Stimulated activated CD4-positive, alpha-beta T cell treated with anti-CD3 and anti-CD28 coated beads, Interleukin-2, amount 100 ng/mL, for 24 hours (primary cell): Measurements from ENCODE around the gene ATP6V1F.

Experiments used
- DNase-seq, 2 donors: peaks; one replicate each; pipeline ENCODE4 v3.0.0-alpha.2; 2020

ATP6V1F gene

DNA sequence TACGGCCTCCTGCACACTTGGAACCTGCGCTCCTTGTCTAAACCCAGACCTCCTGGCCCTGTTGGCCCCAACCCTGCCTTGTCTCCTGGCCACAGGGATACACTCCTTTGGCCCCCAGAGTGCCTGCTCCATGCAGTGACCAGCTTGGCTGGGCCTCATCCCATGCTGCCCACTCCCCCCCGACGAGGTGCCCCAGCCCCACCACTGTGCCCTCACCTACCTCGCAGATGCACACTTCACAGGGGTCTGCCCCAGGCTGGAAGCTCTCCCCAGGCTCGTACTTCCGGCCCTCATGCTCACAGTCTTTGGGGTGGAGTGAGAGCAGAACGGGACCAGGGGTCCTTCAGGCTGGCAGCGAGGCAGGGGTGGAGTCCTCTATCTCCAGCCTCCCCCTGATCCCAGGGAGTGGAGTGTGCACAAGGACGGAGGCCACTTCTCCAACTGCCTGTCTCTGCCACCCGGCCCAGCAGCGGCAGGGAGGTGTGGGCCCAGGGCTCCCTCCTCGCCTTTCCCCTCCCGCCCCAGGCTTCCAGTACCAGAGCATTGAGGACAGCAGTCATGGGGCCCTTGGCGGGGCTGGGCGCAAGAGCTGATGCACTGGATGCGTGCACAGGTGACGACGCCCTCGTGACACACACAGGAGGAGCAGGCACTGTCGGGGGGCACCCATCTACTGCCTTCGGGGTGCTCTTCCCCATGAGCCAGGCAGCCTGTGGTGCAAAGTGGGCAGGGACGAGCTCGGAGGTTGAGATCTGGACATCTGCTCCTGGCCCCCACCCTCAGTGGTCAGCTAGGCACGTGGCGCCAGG, 22.1 kb downstream of the ATP6V1F start:
- DNase-seq = no peak

DNA sequence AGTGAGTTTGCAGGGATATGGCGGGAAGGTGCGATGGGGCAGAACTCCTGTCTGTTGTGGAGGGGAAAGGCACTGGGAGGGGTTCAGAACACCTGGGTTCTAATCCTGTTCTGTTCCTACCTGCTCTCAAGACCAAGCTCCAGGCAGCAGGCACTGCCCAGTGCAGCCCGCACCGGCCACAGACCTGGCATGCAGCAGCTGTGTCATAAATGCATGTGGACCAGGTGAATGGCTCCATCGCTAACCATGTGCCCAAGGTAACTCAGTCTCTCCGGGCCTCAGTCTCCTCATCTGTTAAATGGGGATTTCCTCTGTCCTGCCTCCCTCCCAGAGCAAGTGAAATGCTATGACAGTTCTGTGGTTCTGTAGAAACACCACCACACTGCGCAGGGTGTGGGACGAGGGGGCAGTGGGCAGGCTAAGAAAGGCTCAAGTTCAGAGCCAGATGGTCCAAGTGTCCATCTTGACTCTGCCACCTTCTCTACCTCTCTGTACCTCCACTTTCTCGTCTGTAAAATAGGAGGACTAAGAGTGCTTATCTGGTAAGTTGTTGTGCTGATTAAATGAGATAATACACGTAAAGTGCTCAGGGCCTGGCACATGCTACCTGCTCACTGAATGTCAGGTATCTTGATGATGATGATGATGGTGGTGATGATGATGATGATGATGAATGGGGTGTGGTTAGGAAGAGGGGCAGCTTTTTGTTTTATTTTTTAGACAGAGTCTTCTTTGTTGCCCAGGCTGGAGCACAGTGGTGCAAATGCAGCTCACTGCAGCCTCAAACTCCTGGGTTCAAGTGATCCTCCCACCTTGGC, 22.9 kb downstream of the ATP6V1F start:
- no peak for DNase-seq

DNA sequence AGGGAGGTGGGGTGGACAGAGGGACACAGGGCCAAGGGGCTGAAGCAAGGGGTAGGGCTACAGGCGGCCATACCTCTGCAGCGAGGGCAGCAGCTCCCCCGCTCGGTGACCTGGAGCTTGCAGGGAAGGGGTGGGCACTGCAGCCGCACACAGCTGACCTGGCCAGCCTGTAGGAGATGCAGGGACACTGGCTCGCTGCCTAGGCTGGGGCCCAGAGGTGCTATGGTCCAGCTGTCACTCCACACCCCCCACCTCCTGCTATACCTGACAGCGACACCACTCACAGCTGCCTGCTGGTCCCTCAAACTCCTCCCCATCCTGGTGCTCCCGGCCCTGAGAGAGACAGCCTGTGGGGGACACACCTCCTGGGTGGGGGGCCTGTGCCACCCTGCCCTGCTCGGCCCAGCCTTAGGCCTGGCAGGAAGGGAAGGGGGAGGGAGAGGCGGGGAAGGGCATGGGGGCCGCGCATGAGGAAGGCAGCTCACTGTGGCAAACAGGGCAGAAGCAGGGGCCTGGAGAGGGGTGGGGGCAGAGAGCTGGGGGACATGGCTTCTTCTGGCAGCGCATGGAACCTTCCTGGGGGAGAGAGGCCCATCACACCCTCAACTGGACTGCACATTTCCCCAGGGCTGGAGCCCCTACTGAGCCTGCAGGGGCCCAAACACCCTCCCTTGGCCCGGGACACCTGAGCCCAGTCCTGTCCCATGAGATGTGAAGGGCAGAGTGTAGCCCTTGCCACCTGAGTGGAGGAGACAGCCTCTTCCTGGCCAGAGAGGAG, 23.9 kb downstream of the ATP6V1F start:
- no peak for DNase-seq

DNA sequence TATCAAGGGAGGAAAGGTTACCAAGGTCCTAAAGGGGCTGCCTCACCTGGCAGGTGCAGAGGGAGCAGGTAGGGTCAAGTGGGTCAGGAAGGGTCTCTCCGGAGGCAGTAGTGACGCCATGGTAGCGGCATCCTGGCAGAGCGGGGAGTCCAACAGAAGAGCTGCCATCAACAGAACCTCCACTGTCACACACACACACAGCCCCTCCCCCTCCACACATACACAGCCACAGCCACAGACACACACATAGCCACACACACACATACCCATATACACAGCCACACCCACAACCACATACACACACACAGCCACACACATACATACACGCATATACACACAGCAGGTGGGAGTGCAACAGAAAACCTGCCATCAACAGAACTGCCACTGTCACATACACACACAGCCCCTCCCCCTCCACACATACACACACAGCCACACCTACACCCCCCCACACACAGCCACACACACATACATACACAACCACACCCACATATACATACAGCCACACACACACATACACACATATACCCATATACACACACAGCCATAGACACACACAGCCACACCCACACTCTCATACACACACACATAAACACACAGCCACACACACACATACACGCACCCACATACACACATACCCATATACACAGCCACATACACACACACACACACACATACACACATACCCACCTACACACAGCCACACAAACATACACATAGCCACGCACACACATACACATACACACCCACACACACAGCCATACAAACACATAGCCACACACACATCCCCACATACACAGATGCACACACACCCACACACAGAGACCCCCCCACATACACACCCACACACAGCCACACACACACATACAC, 24.7 kb downstream of the ATP6V1F start:
- DNase-seq = no peak

DNA sequence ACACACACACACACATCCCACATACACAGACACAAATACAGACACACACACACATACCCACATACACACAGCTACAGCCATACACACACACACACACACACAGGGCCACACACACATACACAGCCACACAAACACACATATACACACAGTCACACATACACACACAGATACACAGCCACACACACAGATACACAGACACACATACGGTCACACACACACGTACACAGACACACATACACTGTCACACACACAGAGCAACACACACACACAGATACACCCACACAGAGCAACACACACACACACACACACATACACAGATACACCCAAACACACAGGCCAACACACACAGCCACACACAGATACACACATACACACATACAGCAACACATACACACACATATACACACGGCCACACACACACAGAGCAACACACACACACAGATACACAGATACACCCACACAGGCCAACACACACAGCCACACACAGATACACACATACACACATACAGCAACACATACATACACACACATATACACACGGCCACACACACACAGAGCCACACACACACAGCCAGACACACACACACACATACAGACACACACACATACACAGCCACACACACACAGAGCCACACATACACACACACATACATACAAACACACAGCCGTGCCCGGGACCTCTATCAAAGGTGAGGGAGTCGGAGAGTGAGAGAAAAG, 25.5 kb downstream of the ATP6V1F start:
- no peak for DNase-seq

DNA sequence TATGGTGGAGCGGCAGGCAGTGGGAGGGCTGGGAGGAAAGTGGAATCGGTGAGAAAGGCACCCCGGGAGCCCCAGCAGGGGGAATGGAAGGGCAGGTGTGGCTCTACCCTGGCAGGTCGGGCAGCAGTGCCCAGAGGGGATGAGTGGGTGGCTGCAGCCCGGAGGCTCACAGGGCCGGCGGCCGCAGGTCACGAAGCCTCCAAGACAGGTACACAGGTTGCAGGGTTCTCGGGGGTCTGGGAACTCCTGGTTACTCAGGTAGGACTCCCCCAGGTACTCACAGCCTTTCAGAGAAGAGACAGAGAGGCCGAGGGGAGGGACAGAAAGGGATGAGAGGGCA, 26.1 kb downstream of the ATP6V1F start:
- no peak for DNase-seq

DNA sequence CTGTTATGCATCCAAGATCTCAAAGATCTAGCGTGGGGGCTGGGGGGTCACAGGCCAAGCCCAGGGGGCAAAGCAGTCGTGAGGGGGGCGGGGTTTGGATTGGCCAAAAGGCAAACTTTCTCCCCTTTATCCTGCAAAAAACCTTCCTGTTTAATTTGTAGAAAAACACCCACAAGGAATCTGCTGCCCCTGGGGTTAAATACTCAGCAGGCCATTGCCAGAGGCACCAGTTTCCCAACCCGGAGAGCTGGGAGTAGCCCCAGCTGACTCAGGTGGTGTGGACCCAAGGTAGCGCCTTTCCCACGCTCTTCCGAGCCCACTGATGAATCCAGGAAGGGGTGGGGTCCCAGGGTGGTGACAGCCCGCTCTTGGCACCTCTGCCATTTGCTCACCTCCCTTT, 26.5 kb downstream of the ATP6V1F start:
- DNase-seq = no peak

DNA sequence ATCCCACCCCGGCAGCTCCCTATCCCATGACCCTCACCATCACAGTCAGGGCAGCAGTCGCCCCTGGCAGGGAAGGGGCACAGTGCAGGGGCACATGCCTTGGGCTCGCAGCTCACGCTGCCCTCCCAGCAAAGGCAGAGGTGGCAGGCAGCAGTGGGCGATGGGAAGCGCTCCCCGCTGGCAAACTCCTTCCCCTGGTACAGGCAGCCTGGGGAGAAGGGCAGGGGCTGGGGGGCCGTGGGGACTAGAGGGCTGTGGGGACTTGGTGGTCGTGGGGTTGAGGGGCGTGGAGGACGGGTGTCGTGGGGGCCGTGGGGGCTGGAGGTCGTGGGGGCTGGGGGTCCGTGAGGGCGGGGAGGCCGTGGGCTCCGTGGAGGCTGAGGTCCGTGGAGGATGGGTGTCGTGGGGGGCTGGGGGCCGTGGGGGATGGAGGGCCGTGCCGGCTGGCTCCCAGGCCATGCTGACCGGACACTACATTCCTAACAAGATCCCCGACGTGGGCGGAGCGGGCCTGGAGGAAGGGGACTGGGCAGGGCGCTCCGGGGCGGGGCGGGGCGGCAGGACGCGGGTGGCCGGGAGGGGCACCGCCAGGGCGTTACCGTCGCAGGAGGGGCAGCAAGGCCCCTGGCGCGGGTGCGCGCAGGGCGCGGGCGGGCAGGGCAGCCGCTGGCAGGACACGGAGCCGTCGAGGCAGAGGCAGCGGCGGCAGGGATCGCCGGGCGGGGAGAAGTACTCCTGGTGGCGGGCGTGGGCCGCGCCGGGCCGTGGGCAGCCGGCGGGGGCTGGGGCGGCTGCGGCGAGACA, 27.9 kb downstream of the ATP6V1F start:
- no peak for DNase-seq

DNA sequence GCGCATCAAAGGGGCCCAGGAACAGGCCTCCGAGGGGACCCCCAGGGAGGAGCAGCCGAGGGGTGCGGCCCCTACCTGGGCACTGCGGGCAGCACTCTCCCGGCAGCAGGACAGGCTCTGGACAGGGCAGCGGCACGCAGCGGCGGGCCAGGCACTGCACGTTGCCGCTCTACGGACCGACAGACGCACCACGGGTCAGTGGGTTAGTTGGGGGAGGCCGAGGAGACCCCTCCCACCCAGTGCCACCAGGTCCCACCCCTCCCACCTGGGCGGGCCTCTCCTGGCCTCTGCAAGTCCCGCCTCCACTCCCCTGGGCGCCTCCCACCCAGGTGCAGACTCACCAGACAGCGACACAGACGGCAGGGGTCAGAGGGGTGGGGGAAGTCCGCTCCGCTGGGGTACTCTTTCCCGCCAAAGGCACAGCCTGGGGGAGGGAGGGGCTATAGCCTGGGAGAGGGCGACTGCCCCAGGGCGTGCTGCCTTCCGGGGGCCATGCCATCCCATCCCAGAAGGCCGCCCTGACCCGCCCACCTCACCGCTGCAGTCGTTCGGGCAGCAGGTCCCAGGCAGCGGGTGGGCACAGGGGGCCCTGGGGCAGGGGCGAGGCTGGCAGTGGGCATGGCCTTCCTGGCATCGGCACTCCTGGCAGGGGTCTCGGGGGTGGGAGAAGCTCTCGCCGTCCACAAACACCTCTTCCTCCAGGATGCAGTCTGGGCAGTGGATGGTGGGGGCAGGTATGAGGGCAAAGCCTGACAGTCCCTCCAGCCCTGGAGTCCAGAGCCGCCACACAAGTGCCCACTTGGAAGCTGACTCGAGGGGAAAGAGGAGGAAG, 28.7 kb downstream of the ATP6V1F start:
- DNase-seq = peak in 1 of 2 donors; percentile 23

DNA sequence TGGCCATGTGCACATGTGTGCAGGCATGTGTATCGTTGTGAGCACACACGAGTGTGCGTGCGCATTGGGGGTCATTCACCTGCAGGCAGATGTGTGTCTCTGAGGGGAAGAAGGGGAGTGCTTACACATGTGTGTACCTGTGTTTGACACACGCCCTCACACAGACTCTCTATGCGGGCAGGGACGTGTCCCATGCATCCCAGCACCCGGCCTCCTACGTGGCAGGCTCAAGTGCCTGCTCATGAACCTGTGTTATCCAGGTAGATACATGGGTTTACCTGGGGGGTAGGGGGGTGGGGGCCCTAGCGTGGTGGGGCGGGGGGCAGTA, 29.2 kb downstream of the ATP6V1F start:
- DNase-seq = no peak

DNA sequence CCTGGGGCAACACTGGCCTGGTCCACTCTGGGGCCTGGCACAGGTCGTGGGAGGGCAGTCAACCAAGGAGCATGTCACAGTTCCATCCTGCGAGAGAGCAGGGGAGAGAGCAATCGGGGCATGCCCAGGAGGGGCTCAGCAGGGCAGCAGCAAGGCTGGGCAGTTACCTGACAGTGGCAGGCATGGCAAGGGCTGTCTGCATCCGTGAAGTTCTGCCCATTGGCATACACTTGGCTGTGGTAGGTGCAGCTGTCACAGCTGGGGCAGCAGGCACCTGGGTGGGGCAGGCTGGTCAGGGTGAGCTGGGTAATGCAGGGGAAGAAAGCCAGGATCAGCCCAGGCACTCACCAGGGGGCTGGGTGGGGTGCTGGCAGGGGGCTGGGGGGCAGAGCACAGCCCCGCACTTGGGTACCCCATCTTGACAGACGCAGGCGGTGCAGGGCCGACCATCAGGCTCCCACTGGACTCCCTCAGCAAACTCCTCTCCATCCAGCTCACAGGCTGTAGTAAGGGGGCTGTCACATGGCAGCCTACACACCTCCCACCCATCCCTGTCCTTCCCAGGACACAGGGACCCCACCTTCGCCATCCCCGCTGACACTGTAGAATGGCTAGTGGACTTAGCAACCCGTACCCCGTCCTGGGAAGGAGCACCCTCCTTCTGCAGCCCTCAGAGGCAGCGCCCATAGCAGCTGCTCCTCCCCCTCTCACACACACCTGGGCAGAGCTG, 30.0 kb downstream of the ATP6V1F start:
- no peak for DNase-seq

DNA sequence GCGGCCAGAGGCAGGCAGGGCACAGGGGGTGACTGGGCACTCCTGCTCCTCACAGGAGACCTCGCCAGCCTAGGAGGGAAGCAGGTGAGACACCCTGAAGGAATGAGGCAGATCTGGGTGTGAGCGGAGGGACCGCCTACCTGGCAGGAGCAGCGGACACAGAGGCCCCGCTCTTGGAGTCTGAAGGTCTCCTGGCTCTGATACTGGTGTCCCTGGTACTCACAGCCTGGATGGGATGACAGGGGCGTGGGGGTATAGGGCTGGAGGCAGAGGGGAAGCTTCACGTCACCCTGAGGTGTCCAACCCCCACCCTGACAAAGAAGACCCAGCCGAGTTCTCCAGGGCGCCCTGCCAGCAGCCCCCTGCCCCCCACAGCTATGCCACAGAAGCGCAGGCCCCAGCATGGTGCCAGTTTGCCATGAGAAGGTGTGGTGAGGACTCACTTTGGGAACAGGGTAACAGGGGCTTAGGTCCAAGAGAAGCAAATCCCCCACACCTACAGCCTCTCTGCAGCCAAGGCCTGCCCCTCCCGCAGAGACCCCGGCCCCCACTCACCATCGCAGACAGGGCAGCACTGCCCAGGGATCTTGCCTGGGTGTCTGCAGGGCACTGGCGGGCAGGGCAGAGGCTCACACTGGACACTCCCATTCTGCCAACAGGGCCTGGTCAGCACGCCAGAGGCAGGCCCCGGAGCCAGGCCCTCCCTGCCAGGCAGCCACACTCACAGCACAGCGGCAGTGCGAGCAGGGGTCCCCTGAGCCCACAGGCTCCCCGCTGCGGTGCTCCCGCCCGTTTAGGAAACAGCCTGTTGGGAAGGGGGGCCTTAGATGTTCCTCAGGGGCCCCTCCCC, 30.8 kb downstream of the ATP6V1F start:
- no peak for DNase-seq

DNA sequence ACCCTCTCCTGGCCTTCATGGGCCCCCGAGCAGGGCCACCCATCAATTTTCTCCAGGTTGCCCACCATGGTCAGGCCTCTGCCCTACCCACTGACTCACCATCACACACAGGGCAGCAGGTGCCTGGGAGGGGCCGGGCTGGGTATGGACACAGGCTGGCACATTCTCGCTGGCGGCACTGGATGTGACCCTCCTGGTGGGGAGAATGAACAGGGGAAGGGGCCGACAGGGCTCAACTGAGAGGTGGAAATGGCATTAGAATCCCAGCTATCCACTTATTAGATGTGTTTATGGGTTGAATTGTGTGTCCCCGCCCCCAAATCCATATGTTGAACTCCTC, 31.4 kb downstream of the ATP6V1F start:
- no peak for DNase-seq

DNA sequence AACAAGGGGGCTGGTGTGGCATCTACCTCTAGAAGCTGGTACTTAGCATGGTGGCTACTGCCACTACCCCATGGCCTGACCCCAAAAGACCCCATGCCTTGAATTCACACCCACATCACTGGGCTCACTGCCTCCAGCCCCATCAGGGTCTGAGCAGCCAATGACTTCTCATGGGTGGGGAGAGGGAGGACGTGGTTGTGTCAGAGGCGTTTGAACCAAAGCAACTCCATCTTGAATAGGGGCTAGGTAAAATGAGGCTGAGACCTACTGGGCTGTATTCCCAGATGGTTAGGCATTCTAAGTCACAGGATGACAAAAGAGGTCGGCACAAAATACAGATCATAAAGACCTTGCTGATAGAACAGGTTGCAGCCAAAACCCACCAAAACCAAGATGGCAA, 32.7 kb downstream of the ATP6V1F start:
- no peak for DNase-seq

DNA sequence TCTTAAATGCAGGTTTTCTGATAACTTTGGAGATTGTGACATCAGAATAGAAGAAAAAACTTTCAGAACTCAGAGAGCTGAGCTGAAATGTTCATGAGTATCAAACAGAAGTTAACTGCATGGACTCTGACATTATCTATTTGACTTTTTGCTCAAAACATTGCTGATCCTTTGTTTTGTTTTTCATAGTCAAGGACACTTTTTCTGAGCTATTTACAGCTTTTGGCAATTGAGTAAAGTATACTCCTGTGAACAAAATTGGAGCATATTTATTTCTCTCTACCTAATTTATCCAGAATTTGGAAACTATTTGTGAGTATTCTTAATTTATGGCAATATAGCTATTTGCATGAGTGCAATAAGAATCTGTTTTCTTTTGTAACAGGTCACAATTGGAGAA, 36.7 kb downstream of the ATP6V1F start:
- no peak for DNase-seq

DNA sequence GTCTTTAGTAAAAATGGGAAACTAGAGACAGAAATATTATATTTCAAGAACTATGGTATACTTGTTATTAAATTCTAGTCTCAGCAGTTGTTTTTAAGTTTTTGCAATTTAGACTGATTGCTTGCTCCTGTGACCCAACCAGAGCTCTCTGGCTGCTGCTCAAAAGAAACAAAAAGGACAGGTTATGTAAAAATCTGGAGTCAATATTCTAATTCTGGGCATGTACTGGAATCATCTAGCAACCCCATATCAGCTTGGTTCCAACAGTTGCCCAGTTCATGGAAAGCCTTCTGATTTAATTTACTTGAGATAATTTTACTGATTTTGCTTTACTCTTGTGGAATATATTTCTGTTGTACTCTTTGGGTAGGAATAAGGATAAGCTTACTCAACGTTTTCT, 37.6 kb downstream of the ATP6V1F start:
- no peak for DNase-seq

DNA sequence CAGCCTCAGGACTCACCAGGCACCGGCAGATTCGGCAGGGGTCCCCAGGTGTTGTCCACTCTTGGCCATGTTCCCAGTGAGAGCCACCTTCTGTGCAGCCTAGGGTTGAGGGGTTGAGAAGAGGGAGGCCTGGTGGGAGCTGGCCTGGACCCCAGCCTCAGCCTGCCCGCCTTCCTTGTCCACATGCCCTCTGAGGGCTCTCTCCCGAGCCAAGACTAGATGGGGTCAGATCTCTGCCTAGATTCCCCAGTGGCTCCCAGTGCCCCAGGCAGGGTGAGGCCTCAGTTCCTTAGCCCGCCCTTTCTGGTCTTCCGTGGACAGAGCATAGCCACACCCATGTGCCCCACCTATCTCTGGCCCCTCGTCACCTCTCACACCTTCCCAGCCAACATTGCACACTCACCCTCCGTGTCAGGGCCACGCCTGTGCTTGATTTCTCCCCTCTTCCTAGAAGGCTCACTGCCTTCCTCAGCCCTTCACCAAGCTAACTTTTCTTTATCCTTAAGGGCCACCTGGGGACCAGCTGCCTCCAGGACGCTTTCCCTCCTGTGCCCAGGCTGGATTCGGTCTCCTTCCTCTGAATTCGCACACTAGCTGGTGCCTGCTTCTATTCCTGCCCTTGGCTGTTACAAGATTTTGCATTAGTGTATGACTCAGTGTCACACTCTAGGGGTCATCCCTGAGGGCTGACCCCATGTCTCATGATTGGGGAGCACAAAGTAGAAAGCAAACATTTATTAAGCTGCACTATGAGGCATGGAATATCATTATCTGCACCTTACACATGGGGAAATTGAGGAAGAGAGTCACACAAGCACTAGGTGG, 40.3 kb downstream of the ATP6V1F start:
- DNase-seq = no peak
